Hypothalamus (tissue), 51 donors: Measurements from ENCODE around the gene OTOF.

ENCODE experiments used
- DNase-seq, 51 donors: peaks; one replicate each; lab custom pipeline; 2025; lab: John Stamatoyannopoulos, UW

The OTOF gene

GRCh38 chr2:26454561-26455001 lies 23.3 kb downstream of the OTOF start:
- no peak for DNase-seq

- no peak for DNase-seq
Observed at GRCh38 chr2:26453421-26454329, 24.2 kb downstream of the OTOF start.

- DNase-seq = no peak
Observed at GRCh38 chr2:26451700-26452099, 26.2 kb downstream of the OTOF start.

- no peak for DNase-seq
Observed at GRCh38 chr2:26450031-26450635, 27.8 kb downstream of the OTOF start.

- DNase-seq = no peak
Observed at GRCh38 chr2:26449278-26450030, 28.5 kb downstream of the OTOF start.

- no peak for DNase-seq
Observed at GRCh38 chr2:26448651-26449050, 29.3 kb downstream of the OTOF start.

GRCh38 chr2:26444236-26444635 lies 33.7 kb downstream of the OTOF start:
- DNase-seq = no peak

- no peak for DNase-seq
Observed at GRCh38 chr2:26442707-26443106, 35.2 kb downstream of the OTOF start.

- no peak for DNase-seq
Observed at GRCh38 chr2:26442301-26442700, 35.6 kb downstream of the OTOF start.

GRCh38 chr2:26438926-26439325 lies 39.0 kb downstream of the OTOF start:
- no peak for DNase-seq

- peak in 1 of 51 donors; percentile 14 for DNase-seq
Observed at GRCh38 chr2:26438526-26438925, 39.4 kb downstream of the OTOF start.

- no peak for DNase-seq
Observed at GRCh38 chr2:26435106-26435505, 42.8 kb downstream of the OTOF start.

GRCh38 chr2:26432859-26433258 lies 45.1 kb downstream of the OTOF start:
- DNase-seq = no peak

- no peak for DNase-seq
Observed at GRCh38 chr2:26432363-26432762, 45.6 kb downstream of the OTOF start.

GRCh38 chr2:26430826-26431225 lies 47.1 kb downstream of the OTOF start:
- DNase-seq = no peak

- DNase-seq = peak in 3 of 51 donors; percentile 4 to 19 (median 15)
Observed at GRCh38 chr2:26429779-26430578, 47.9 kb downstream of the OTOF start.

GRCh38 chr2:26428846-26429245 lies 49.1 kb downstream of the OTOF start:
- DNase-seq = no peak

GRCh38 chr2:26424221-26424620 lies 53.7 kb downstream of the OTOF start:
- DNase-seq = no peak

- no peak for DNase-seq
Observed at GRCh38 chr2:26423750-26424149, 54.2 kb downstream of the OTOF start.

GRCh38 chr2:26422947-26423629 lies 54.8 kb downstream of the OTOF start:
- DNase-seq = no peak
